Spleen (tissue), 7 donors: ENCODE results near the gene BMPER.

Experiments
- POLR2A ChIP-seq, 3 donors: fragments of 450-650 bp; IDR thresholded peaks; one replicate each; pipeline ENCODE4 v1.5.1; 2017; ENCODE audit warnings: antibody characterized with exemption in 3 of 3, mild to moderate bottlenecking in 1 of 3
- TF ChIP-seq, protein P1 (sequence below), 11 experiments: fragments of 200-600 bp in 7 of 11; fragments of 450-650 bp in 4 of 11; sonication (generic) in 4 of 11; IDR thresholded peaks in 8 of 11; conservative IDR thresholded peaks in 3 of 11; 1 replicate in 7 of 11; 2 replicates in 4 of 11; pipeline versions ENCODE4 v1.4.0 to v1.8.0; 2016 to 2021; ENCODE audit warnings: antibody characterized with exemption in 11 of 11, inconsistent platforms in 4 of 11, mild to moderate bottlenecking in 1 of 11
- donor health status: DM: no; HTN: no; CAD: no; lungs with moderate emphysema.
- donor health status: DM: no; HTN: no; CAD: no.
- donor health status: DM: no; HTN: no; CAD: no.

- TF ChIP-seq, protein P1, sequence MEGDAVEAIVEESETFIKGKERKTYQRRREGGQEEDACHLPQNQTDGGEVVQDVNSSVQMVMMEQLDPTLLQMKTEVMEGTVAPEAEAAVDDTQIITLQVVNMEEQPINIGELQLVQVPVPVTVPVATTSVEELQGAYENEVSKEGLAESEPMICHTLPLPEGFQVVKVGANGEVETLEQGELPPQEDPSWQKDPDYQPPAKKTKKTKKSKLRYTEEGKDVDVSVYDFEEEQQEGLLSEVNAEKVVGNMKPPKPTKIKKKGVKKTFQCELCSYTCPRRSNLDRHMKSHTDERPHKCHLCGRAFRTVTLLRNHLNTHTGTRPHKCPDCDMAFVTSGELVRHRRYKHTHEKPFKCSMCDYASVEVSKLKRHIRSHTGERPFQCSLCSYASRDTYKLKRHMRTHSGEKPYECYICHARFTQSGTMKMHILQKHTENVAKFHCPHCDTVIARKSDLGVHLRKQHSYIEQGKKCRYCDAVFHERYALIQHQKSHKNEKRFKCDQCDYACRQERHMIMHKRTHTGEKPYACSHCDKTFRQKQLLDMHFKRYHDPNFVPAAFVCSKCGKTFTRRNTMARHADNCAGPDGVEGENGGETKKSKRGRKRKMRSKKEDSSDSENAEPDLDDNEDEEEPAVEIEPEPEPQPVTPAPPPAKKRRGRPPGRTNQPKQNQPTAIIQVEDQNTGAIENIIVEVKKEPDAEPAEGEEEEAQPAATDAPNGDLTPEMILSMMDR (IDR thresholded peaks at IDR 0.05 in 8 of 11, conservative IDR thresholded peaks at IDR 0.05 in 3 of 11), result no peak
- no peak for TF ChIP-seq POLR2A (IDR thresholded peaks at IDR 0.05)
Measured at GRCh38 chr7:33876596-33877274, 28.6 kb upstream of the BMPER start.
